ENCODE results near the gene CEP19.

The CEP19 gene

DNA sequence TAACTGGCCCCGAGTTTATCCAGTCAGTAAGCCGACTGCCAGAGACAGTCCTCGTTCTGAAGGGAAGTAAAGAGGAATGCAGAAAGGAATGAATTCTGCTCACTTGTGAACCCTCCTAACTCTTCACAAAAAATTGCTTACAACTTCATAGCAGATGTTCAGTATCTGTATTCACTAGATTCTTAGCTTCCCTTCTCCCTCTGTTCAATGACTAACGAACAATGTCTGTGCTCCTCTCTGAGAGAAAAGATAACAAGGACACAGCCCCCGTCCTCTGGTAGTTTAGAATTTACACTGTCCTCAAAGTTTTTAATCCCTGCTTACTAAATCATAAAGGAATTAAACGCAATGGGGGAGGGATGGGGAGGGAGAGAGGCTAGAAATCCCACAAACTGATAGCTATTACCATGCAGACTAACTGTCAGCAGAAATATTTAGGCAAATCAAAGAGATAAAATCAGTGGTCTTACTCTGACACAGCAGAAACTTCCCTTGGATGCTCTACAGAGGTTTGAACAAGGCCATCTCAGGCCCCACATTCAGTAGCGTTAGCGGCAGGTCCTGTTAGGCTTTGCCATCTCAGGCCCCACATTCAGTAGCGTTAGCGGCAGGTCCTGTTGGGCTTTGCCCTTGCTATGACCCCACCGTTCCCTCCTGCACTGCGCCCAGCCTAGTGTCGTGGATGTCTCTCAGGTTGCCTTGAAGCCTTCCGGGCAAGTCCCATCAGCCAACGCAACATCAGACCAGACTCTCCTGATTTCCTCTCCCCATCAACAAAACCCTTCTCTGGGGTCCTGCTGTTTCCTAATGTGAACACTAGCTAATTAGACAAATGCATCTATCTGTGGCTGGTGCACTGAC lies 49.1 kb downstream of the CEP19 start:
- no peak for DNase-seq

- no peak for DNase-seq
These were observed 50.0 kb downstream of the CEP19 start for GRCh38 chr3:196662033-196662432.

- DNase-seq, result no peak
These were observed 50.6 kb downstream of the CEP19 start for GRCh38 chr3:196661400-196661799.

DNA sequence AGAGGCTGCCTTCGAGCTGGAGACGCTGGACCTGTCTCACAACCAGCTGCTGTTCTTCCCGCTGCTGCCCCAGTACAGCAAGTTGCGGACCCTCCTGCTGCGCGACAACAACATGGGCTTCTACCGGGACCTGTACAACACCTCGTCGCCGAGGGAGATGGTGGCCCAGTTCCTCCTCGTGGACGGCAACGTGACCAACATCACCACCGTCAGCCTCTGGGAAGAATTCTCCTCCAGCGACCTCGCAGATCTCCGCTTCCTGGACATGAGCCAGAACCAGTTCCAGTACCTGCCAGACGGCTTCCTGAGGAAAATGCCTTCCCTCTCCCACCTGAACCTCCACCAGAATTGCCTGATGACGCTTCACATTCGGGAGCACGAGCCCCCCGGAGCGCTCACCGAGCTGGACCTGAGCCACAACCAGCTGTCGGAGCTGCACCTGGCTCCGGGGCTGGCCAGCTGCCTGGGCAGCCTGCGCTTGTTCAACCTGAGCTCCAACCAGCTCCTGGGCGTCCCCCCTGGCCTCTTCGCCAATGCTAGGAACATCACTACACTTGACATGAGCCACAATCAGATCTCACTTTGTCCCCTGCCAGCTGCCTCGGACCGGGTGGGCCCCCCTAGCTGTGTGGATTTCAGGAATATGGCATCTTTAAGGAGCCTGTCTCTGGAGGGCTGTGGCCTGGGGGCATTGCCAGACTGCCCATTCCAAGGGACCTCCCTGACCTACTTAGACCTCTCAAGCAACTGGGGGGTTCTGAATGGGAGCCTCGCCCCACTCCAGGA lies 51.5 kb downstream of the CEP19 start:
- DNase-seq, result no peak

GRCh38 chr3:196659901-196660351 lies 52.1 kb downstream of the CEP19 start:
- DNase-seq, result no peak
